ENCODE results near the gene SCO2.

The SCO2 gene

GRCh38 chr22:50485221-50486131 is 39.9 kb downstream of the SCO2 start:
- no peak overlapping the region for H3K4me3 ChIP-seq (ENCODE audit: low read length)
- TF ChIP-seq CTCF (conservative IDR thresholded peaks at IDR 0.05; ENCODE audit: low read depth, low read length), result no peak
- no peak for DNase-seq (ENCODE audit: low read depth)

GRCh38 chr22:50483977-50484853 is 41.2 kb downstream of the SCO2 start:
- no peak for DNase-seq (ENCODE audit: low read depth)
- no peak overlapping the region for H3K4me3 ChIP-seq (ENCODE audit: low read length)
- TF ChIP-seq CTCF (conservative IDR thresholded peaks at IDR 0.05; ENCODE audit: low read depth, low read length), result no peak

GRCh38 chr22:50483556-50483955 is 41.8 kb downstream of the SCO2 start:
- no peak overlapping the region for H3K4me3 ChIP-seq (ENCODE audit: low read length)
- no peak for TF ChIP-seq CTCF (conservative IDR thresholded peaks at IDR 0.05; ENCODE audit: low read depth, low read length)
- DNase-seq (ENCODE audit: low read depth), result no peak

- no peak overlapping the region for H3K4me3 ChIP-seq (ENCODE audit: low read length)
- no peak for TF ChIP-seq CTCF (conservative IDR thresholded peaks at IDR 0.05; ENCODE audit: low read depth, low read length)
- no peak for DNase-seq (ENCODE audit: low read depth)
Measured at GRCh38 chr22:50483106-50483505, 42.3 kb downstream of the SCO2 start.

GRCh38 chr22:50482107-50483074 is 43.0 kb downstream of the SCO2 start:
- no peak for DNase-seq (ENCODE audit: low read depth)
- TF ChIP-seq CTCF (conservative IDR thresholded peaks at IDR 0.05; ENCODE audit: low read depth, low read length), result no peak
- peak overlapping the region; percentile 25 for H3K4me3 ChIP-seq (ENCODE audit: low read length)

DNA sequence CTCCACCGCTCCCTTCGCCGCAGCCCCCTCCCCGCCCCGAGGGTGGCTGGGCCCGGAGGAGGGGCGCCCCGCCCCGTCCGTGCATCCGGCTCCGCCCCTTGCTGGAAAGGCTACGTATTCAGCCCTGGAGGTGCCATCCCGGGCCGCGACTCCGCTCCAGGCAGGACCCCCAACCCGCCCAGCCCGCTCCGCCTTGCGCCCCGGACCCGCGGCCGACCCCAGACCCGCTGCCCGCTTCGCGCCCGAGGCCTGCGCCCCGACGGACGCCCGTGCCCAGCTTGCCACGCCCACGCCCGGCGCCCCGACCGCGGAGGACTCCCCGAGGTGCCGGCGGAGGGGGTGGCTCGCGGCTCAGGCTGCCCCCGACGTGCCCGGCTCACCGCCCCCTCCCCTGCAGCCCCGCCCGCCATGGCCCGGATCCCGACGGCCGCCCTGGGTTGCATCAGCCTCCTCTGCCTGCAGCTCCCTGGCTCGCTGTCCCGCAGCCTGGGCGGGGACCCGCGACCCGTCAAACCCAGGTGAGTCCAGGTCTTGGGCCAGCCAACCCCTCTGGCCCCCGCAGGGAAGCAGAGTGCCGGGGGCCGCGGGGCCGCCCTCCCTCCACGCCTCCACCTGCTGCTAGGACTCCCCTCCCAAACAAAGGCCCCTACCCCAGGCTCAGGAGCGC is 43.8 kb downstream of the SCO2 start, which contains the start of gene ADM2:
TSS of gene ADM2 (plus strand) at position 104 of the 667 bp plus-strand sequence. CDS start at position 409, 305 bp downstream.
- TF ChIP-seq CTCF (conservative IDR thresholded peaks at IDR 0.05; ENCODE audit: low read depth, low read length), result no peak
- H3K4me3 ChIP-seq (ENCODE audit: low read length), result peak within 1 kb of the TSS; percentile 25
- no peak for DNase-seq (ENCODE audit: low read depth)

Data from retinal pigment epithelial cell (primary cell).